IMR-90 (cell line): ENCODE measurements around the gene PKM. TPM values are rescaled to one million over a fixed set of nuclear protein-coding genes. Genes with fewer than 3 reads are reported as not detected.

Source experiments
- ATAC-seq: fragments of 200-7000 bp; cut with Tn5 transposase; 2 replicates; pipeline ENCODE4 v1.9.1; 2020; ENCODE audit warnings: low read depth, mild to moderate bottlenecking, moderate library complexity
- BruUV-seq: library from RNA; stranded (reverse); fragments of 400-500 nt; replicated peaks from 2 replicates; lab custom pipeline; 2021; lab: Mats Ljungman, UMichigan
- CTCF ChIA-PET: fragments of 300-600 bp; formaldehyde crosslinking; extraction: SDS; loops from one replicate; lab custom pipeline; 2021; ENCODE audit warnings: antibody characterized with exemption; lab: Yijun Ruan, JAX
- POLR2A ChIA-PET: fragments of 300-600 bp; sonication (Branson Sonifier 250); formaldehyde crosslinking; loops from one replicate; lab custom pipeline; 2022; ENCODE audit warnings: antibody characterized with exemption; ENCODE audit not compliant: unreplicated experiment; lab: Charles Lee
- DNase-seq: peaks from one replicate; pipeline ENCODE4 v3.0.0; 2013
- H2AFZ ChIP-seq: replicated peaks from 2 replicates; pipeline ENCODE3; 2013; ENCODE audit warnings: low read length, mild to moderate bottlenecking; ENCODE audit not compliant: poor library complexity
- H2AK5ac ChIP-seq: 2 replicates; pipeline ENCODE4 v1.6.1; 2013; ENCODE audit warnings: low read depth, low read length, inconsistent platforms
- H2AK9ac ChIP-seq: replicated peaks from 2 replicates; pipeline ENCODE3; 2013; ENCODE audit warnings: mild to moderate bottlenecking, low read depth, low read length, moderate library complexity; ENCODE audit not compliant: poor library complexity
- H2BK120ac ChIP-seq: 2 replicates; pipeline ENCODE4 v1.6.1; 2013; ENCODE audit warnings: low read depth, low read length, inconsistent platforms
- H2BK15ac ChIP-seq: 3 replicates; pipeline ENCODE4 v1.6.1; 2013; ENCODE audit warnings: low read depth, low read length, inconsistent platforms
- H2BK20ac ChIP-seq: 2 replicates; pipeline ENCODE4 v1.6.1; 2013; ENCODE audit warnings: low read depth, mild to moderate bottlenecking, inconsistent platforms, low read length, moderate library complexity
- H2BK5ac ChIP-seq: 2 replicates; pipeline ENCODE4 v1.6.1; 2013; ENCODE audit warnings: mild to moderate bottlenecking, low read depth, low read length, inconsistent platforms; ENCODE audit not compliant: poor library complexity, severe bottlenecking
- H3K14ac ChIP-seq: replicated peaks from 2 replicates; pipeline ENCODE4 v1.6.1; 2013; ENCODE audit warnings: low read depth, low read length, inconsistent platforms
- H3K18ac ChIP-seq: 2 replicates; pipeline ENCODE4 v1.6.1; 2013; ENCODE audit warnings: low read depth, low read length, control low read depth
- H3K23ac ChIP-seq: 2 replicates; pipeline ENCODE4 v1.6.1; 2013; ENCODE audit warnings: low read depth, low read length, inconsistent platforms
- H3K27ac ChIP-seq: 2 replicates; pipeline ENCODE4 v1.5.1; 2013; ENCODE audit warnings: mild to moderate bottlenecking, control low read depth, low read length; ENCODE audit not compliant: insufficient read depth
- H3K27me3 ChIP-seq: 2 replicates; pipeline ENCODE4 v1.6.1; 2013; ENCODE audit warnings: low read length; ENCODE audit not compliant: control insufficient read depth, insufficient read depth
- H3K36me3 ChIP-seq: 2 replicates; pipeline ENCODE4 v1.6.1; 2013; ENCODE audit warnings: low read length, mixed read lengths; ENCODE audit not compliant: control insufficient read depth, insufficient read depth
- H3K4ac ChIP-seq: 2 replicates; pipeline ENCODE4 v1.6.1; 2013; ENCODE audit warnings: low read depth, low read length, inconsistent platforms
- H3K4me1 ChIP-seq: 2 replicates; pipeline ENCODE4 v1.6.1; 2013; ENCODE audit warnings: low read length, mixed read lengths; ENCODE audit not compliant: control insufficient read depth, insufficient read depth
- H3K4me2 ChIP-seq: 2 replicates; pipeline ENCODE4 v1.6.1; 2013; ENCODE audit warnings: low read depth, mild to moderate bottlenecking, control low read depth, low read length, moderate library complexity
- H3K4me3 ChIP-seq: 2 replicates; pipeline ENCODE4 v1.5.1; 2013; ENCODE audit warnings: low read depth, mild to moderate bottlenecking, control low read depth, low read length, moderate library complexity; ENCODE audit not compliant: insufficient read depth
- H3K56ac ChIP-seq: 2 replicates; pipeline ENCODE4 v1.6.1; 2013; ENCODE audit warnings: low read length, inconsistent platforms; ENCODE audit not compliant: insufficient read depth; ENCODE audit errors: extremely low read depth
- H3K79me1 ChIP-seq, 2 experiments: 2 replicates each; pipeline ENCODE4 v1.6.1; 2013; ENCODE audit warnings: low read length in 2 of 2, inconsistent platforms in 1 of 2, low read depth in 1 of 2
- H3K9ac ChIP-seq: 2 replicates; pipeline ENCODE4 v1.6.1; 2013; ENCODE audit warnings: low read depth, low read length, control low read depth
- H3K9me1 ChIP-seq: 2 replicates; pipeline ENCODE4 v1.6.1; 2013; ENCODE audit warnings: low read length, inconsistent platforms; ENCODE audit not compliant: insufficient read depth
- H3K9me3 ChIP-seq: 2 replicates; pipeline ENCODE4 v1.6.1; 2013; ENCODE audit warnings: low read length; ENCODE audit not compliant: control insufficient read depth, insufficient read depth
- H4K20me1 ChIP-seq: 2 replicates; pipeline ENCODE4 v1.6.1; 2013; ENCODE audit warnings: low read length, inconsistent platforms; ENCODE audit not compliant: insufficient read depth
- H4K5ac ChIP-seq: 2 replicates; pipeline ENCODE4 v1.6.1; 2013; ENCODE audit warnings: mild to moderate bottlenecking, low read depth, low read length, control low read depth
- H4K8ac ChIP-seq, 2 experiments: 2 replicates each; pipeline ENCODE4 v1.6.1; 2013; ENCODE audit warnings: low read depth in 2 of 2, low read length in 2 of 2, control low read depth in 1 of 2, inconsistent platforms in 1 of 2
- H4K91ac ChIP-seq: 2 replicates; pipeline ENCODE4 v1.6.1; 2013; ENCODE audit warnings: low read depth, low read length, inconsistent platforms; ENCODE audit not compliant: insufficient read depth
- CEBPB ChIP-seq: IDR thresholded peaks from 2 replicates; pipeline ENCODE4 v1.6.1; 2012; ENCODE audit warnings: low read depth, low read length, improper control_type of control experiment
- CHD1 ChIP-seq: IDR thresholded peaks from 2 replicates; pipeline ENCODE4 v1.6.1; 2012; ENCODE audit warnings: low read depth, low read length, improper control_type of control experiment
- FOS ChIP-seq: fragments of 150-350 bp; IDR thresholded peaks from 2 replicates; pipeline ENCODE4 v1.6.1; 2016; ENCODE audit warnings: low read depth, low read length
- MAFK ChIP-seq: IDR thresholded peaks from 2 replicates; pipeline ENCODE4 v1.6.1; 2012; ENCODE audit warnings: low read depth, low read length, improper control_type of control experiment
- MAZ ChIP-seq: IDR thresholded peaks from 2 replicates; pipeline ENCODE4 v1.6.1; 2012; ENCODE audit warnings: low read depth, mild to moderate bottlenecking, low read length, improper control_type of control experiment, moderate library complexity, borderline replicate concordance
- MXI1 ChIP-seq: IDR thresholded peaks from 2 replicates; pipeline ENCODE4 v1.6.1; 2012; ENCODE audit warnings: low read depth, mild to moderate bottlenecking, low read length, moderate library complexity, borderline replicate concordance
- WGBS, 2 experiments: methylation state at CpG; one replicate each; pipeline versions ENCODE4 v1.1.5 to v1.1.7; 2013; ENCODE audit warnings: missing lambda C conversion rate in 2 of 2; ENCODE audit not compliant: insufficient read length in 1 of 2; ENCODE audit errors: extremely low coverage in 2 of 2; 5-methylcytosine and 5-hydroxymethylcytosine counted together
- dilution Hi-C: fragments of 300-500 bp; cut with HindIII; formaldehyde crosslinking; loops from one replicate; pipeline ENCODE4 v1.14.3; 2018; ENCODE audit warnings: low sequenced_read_pairs; ENCODE audit not compliant: unreplicated experiment
- in situ Hi-C: fragments of 300-500 bp; cut with MboI; formaldehyde crosslinking; loops from 3 replicates; pipeline ENCODE4 v1.14.3; 2019; ENCODE audit warnings: low sequenced_read_pairs, inconsistent platforms, mixed read lengths
- intact Hi-C: fragments of 100-400 bp; cut with micrococcal nuclease; formaldehyde crosslinking; loops from 2 replicates; pipeline ENCODE4 v1.10.0; 2022
- polyA plus RNA-seq, 3 experiments: library from polyadenylated mRNA; depleted of rRNA; stranded (reverse); fragments of >200 nt; gene quantifications; 2 replicates each; pipeline ENCODE4 v1.2.3, GENCODE V29; 2012; ENCODE audit warnings: low replicate concordance in 1 of 3
- total RNA-seq: library from RNA; depleted of rRNA; stranded (reverse); fragments of >200 nt; gene quantifications from 2 replicates; pipeline ENCODE4 v1.2.3, GENCODE V29; 2012

Gene PKM
- total and polyA plus RNA-seq, 2 of the 4 experiments (the other 2 are of a cell fraction): 2,219 to 3,859 TPM

- POLR2A ChIA-PET: no interaction called here
- in situ Hi-C loops: no loop called here
Measured at GRCh38 chr15:72162569-72162968, 68.4 kb downstream of the PKM start.

More at GRCh38 chr15:72162569-72162968, 68.4 kb downstream of the PKM start:
- CTCF ChIA-PET: no interaction called here
- Histone ChIP-seq H4K5ac (no peak overlapping the region), H4K8ac (no peak overlapping the region), H3K14ac (no peak overlapping the region), H2AK9ac (no peak overlapping the region), H3K36me3 (no peaks in the 10 kb centered on the region), H3K27ac (no peak overlapping the region), H3K4me2 (no peak overlapping the region), H3K27me3 (peaks cover 39% of the 10 kb centered on the region), H3K4me3 (no peak overlapping the region), H3K18ac (no peak overlapping the region), H2AFZ (no peak overlapping the region), H2BK15ac (no peak overlapping the region), H2BK5ac (no peak overlapping the region), H2BK120ac (no peak overlapping the region), H3K79me1 (no peaks in the 10 kb centered on the region), H4K20me1 (no peaks in the 10 kb centered on the region), H3K4ac (no peak overlapping the region), H4K91ac (no peak overlapping the region), H3K4me1 (no peaks in the 10 kb centered on the region), H3K9ac (no peak overlapping the region), H3K23ac (no peak overlapping the region), H2BK20ac (no peak overlapping the region), H3K9me3 (no peaks in the 10 kb centered on the region), H3K9me1 (no peaks in the 10 kb centered on the region; the same call in 1 of the 2 replicates), H3K56ac (no peak overlapping the region), H2AK5ac (no peak overlapping the region)
- ATAC-seq: no peak
- WGBS, 2 experiments: no CpG with 5 or more reads among the region's 5 CpGs
- BruUV-seq: no TSS peak
- no peak for DNase-seq
- no peak for TF ChIP-seq FOS
- no peak for TF ChIP-seq CHD1
- no peak for TF ChIP-seq MAFK
- no peak for TF ChIP-seq MXI1
- TF ChIP-seq MAZ: no peak
- TF ChIP-seq CEBPB: no peak
- intact Hi-C loops: no loop called here
- dilution Hi-C loops: no loop called here
